Kidney (tissue), 14 donors: ENCODE results near the gene PSMA6. TPM values are rescaled to one million over a fixed set of nuclear protein-coding genes. Genes with fewer than 3 reads are reported as not detected.

Source experiments
- DNase-seq, 5 donors: peaks; one replicate each; pipeline ENCODE4 v3.0.0-alpha.2; 2013 to 2020
- FAIRE-seq: peaks from 2 replicates; lab custom pipeline; 2012; peaks lifted over from hg19 to GRCh38; lab: Jason Lieb, UNC
- H3K27ac ChIP-seq, 2 donors: one replicate each; pipeline ENCODE4 v1.7.0; 2013; ENCODE audit warnings: low read depth in 2 of 2, low read length in 2 of 2, inconsistent platforms in 1 of 2
- H3K27me3 ChIP-seq: one replicate; pipeline ENCODE4 v1.7.1; 2013; ENCODE audit warnings: low read length, inconsistent platforms; ENCODE audit not compliant: control insufficient read depth, insufficient read depth
- H3K36me3 ChIP-seq, 3 donors: one replicate each; pipeline versions ENCODE4 v1.7.0 to v1.7.1; 2013; ENCODE audit warnings: low read length in 3 of 3, control low read depth in 1 of 3, inconsistent platforms in 1 of 3; ENCODE audit not compliant: insufficient read depth in 3 of 3, control insufficient read depth in 2 of 3
- H3K4me1 ChIP-seq, 3 donors: one replicate each; pipeline versions ENCODE4 v1.7.0 to v1.7.1; 2013; ENCODE audit warnings: low read length in 3 of 3, inconsistent platforms in 1 of 3, low read depth in 1 of 3; ENCODE audit not compliant: control insufficient read depth in 2 of 3, insufficient read depth in 2 of 3
- H3K4me3 ChIP-seq, 3 donors: one replicate each; pipeline versions ENCODE4 v1.7.0 to v1.8.1; 2013; ENCODE audit warnings: low read length in 3 of 3, control low read depth in 1 of 3, inconsistent platforms in 1 of 3
- H3K9ac ChIP-seq, 3 donors: one replicate each; pipeline versions ENCODE4 v1.7.0 to v1.7.1; 2013; ENCODE audit warnings: low read length in 3 of 3, control low read depth in 1 of 3, inconsistent platforms in 1 of 3
- H3K9me3 ChIP-seq, 3 donors: one replicate each; pipeline versions ENCODE4 v1.7.0 to v1.7.1; 2013; ENCODE audit warnings: low read length in 3 of 3, control low read depth in 1 of 3, inconsistent platforms in 1 of 3; ENCODE audit not compliant: control insufficient read depth in 2 of 3, insufficient read depth in 1 of 3
- intact Hi-C: fragments of 100-400 bp; cut with DNase I; formaldehyde crosslinking; loops from one replicate; pipeline ENCODE4 v1.11.1; 2022
- polyA plus RNA-seq: library from polyadenylated mRNA; stranded (reverse); fragments of 350-450 nt; fragmentation: Illumina TruSeq; extraction: RNeasy Lipid Tissue Mini Kit (QIAGEN cat#74804); gene quantifications from one replicate; pipeline ENCODE4 v1.2.3, GENCODE V29; 2014; ENCODE audit warnings: low read depth, low replicate concordance; ENCODE audit not compliant: insufficient read depth
- total RNA-seq: library from RNA; stranded (reverse); fragmentation: NEBNext Ultra II Directional; extraction: Animal tissue kit (Norgen Biotek cat#: 25700); gene quantifications from one replicate; pipeline ENCODE4 v1.2.1, GENCODE V29; 2021
- TF ChIP-seq, protein P1 (sequence below): IDR thresholded peaks from 3 replicates; pipeline ENCODE4 v1.5.1; 2012; ENCODE audit warnings: mild to moderate bottlenecking, moderate library complexity, borderline replicate concordance; ENCODE audit not compliant: insufficient read depth; ENCODE audit errors: extremely low read depth
- donor health status: control.
- donor health status: control.
- donor health status: control.
- donor health status: control.
- donor health status: control.
- donor health status: DM: yes; HTN: yes; CAD: no.
- donor health status: Normal renal cell carcinoma (clear cell type).

PSMA6 gene
- total and polyA plus RNA-seq, 2 donors from 2014 or later: 127 to 174 TPM

GRCh38 chr14:35303149-35303935 is 11.2 kb downstream of the PSMA6 start:
- Histone ChIP-seq H3K4me3 (no peak overlapping the region), H3K36me3 (no peaks in the 10 kb centered on the region), H3K9me3 (no peaks in the 10 kb centered on the region), H3K27ac (no peak overlapping the region), H3K27me3 (no peaks in the 10 kb centered on the region), H3K9ac (no peak overlapping the region), H3K4me1 (no peaks in the 10 kb centered on the region)
- intact Hi-C loops: no loop called here
- FAIRE-seq (no peak), DNase-seq (no peak)
- TF ChIP-seq, protein P1, sequence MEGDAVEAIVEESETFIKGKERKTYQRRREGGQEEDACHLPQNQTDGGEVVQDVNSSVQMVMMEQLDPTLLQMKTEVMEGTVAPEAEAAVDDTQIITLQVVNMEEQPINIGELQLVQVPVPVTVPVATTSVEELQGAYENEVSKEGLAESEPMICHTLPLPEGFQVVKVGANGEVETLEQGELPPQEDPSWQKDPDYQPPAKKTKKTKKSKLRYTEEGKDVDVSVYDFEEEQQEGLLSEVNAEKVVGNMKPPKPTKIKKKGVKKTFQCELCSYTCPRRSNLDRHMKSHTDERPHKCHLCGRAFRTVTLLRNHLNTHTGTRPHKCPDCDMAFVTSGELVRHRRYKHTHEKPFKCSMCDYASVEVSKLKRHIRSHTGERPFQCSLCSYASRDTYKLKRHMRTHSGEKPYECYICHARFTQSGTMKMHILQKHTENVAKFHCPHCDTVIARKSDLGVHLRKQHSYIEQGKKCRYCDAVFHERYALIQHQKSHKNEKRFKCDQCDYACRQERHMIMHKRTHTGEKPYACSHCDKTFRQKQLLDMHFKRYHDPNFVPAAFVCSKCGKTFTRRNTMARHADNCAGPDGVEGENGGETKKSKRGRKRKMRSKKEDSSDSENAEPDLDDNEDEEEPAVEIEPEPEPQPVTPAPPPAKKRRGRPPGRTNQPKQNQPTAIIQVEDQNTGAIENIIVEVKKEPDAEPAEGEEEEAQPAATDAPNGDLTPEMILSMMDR: no peak

DNA sequence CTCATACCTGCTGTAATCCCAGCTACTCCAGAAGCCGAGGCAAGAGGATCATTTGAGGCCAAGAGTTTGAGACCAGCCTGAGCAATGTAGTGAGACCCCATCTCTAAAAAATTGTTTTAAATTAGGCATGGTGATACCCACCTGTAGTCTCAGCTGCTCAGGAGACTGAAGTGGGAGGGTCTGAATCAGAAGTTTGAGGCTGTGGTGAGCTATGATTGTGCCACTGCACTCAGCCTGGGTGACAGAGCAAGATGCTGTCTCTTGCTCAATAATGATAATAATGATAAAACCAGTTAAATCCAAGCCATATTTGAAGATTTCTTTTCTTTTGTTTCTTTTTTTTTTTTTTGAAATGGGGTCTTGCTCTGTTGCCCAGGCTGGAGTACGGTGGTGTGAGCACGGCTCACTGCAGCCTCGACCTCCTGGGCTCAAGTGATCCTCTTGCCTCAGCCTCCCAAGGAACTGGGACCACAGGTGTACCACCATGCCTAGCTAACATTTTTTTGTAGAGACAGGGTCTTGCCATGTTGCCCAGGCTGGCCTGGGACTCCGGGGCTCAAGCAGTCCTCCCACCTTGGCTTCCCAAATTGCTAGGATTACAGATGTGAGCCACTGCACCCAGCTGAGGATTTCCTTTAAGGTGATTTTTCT is 12.8 kb downstream of the PSMA6 start:
- Histone ChIP-seq H3K4me1 (no peaks in the 10 kb centered on the region), H3K36me3 (peaks cover 0 to 9% (median 2%) of the 10 kb centered on the region in 3 donors), H3K4me3 (no peak overlapping the region), H3K27ac (no peak overlapping the region), H3K9ac (no peak overlapping the region), H3K27me3 (no peaks in the 10 kb centered on the region), H3K9me3 (no peaks in the 10 kb centered on the region)
- TF ChIP-seq, protein P1: no peak
- intact Hi-C loops: no loop called here
- FAIRE-seq: no peak
- DNase-seq: no peak

DNA sequence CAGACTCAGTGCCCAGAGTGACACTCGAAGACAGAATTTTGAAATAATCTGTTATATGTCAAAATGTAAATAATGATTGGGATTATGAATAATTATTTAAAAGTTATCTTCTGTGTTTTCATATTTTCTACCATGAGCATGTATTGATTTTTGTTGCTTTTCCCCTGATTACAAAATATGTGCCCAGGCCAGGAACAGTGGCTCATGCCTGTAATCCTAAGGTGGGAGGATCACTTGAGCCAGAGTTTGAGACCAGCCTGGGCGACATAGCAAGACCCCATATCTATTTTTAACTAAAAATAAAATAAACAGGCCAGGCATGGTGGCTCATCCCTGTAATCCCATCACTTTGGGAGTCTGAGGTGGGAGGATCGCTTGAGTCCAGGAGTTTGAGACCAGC is 13.5 kb downstream of the PSMA6 start:
- TF ChIP-seq, protein P1: no peak
- H3K4me1 ChIP-seq: no peaks in the 10 kb centered on the region
- H3K36me3 ChIP-seq: peaks cover 0 to 16% (median 3%) of the 10 kb centered on the region in 3 donors
- no peak overlapping the region for H3K4me3 ChIP-seq
- intact Hi-C loops: no loop called here
- no peak overlapping the region for H3K27ac ChIP-seq
- H3K27me3 ChIP-seq: no peaks in the 10 kb centered on the region
- FAIRE-seq (no peak), DNase-seq (no peak)
- no peaks in the 10 kb centered on the region for H3K9me3 ChIP-seq
- H3K9ac ChIP-seq: no peak overlapping the region
